Stimulated activated CD4-positive, alpha-beta T cell treated with anti-CD3 and anti-CD28 coated beads, Interleukin-12 subunit alpha, Interleukin-12 subunit beta, amount 100 ng/mL, for 48 hours (primary cell): ENCODE data around the gene RNF213.

Experiments used
- DNase-seq, 3 donors: peaks; one replicate each; pipeline ENCODE4 v3.0.0-alpha.2; 2020; ENCODE audit warnings: low read depth in 2 of 3, low spot score in 1 of 3

RNF213 gene

DNA sequence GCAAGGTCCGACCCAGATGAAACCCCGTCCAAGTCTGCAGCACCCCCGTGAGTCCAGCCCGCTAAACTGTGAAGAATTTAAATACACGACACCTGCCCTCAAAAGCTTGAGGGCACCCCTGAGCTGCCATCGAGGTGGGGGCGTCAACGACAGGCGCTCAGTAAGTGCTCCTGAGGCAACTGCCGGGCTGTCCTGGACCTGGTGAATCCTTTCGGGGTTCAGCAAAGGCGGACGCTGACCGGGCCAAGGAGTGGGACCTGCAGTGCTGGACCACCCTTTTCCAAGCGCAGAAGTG is 153.8 kb downstream of the RNF213 start:
- DNase-seq: no peak

DNA sequence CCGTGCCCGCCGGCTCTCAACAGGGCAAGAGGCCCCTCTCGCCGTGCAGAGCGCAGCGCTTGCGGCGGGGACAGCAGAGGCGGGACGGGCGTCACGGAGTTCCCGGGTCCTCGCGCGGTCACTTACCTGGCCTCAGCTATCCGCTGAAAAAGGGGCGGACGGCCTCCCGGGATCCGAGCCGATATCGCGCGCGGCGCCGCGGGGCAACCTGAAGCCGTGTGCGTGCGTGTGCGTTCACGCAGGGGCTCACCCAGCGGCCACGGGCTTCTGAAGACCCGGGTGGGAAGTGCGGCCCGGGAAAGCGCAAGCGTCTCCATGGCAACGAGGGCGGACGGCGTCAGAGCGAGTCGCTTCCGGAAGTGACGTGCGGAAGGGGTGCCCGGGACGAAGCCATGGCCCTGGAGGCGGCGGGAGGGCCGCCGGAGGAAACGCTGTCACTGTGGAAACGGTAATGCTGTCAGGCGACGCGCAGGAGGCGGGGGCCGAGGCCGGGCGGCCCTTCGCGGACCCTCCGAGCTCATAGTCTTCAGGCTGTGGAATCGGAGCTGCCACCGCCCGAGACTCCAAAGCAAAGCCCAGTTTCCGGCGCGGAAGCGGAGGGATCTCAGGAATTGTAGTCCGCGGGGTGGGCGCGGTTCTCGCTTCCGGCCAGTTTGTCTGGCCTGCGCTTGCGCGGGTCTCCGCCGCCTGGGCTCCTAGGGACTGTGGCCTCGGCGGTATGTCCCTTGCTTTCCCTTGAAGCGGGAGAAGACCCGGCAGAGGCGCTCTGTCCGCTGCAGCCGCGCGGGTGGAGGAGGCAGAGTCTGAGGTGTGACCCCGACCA is 154.4 kb downstream of the RNF213 start, which contains the start of gene ENDOV:
TSS of gene ENDOV (plus strand) at position 365 of the 823 bp plus-strand sequence. CDS start at position 393, 28 bp downstream.
- peak; percentile 77 to 91 (median 88) for DNase-seq

DNA sequence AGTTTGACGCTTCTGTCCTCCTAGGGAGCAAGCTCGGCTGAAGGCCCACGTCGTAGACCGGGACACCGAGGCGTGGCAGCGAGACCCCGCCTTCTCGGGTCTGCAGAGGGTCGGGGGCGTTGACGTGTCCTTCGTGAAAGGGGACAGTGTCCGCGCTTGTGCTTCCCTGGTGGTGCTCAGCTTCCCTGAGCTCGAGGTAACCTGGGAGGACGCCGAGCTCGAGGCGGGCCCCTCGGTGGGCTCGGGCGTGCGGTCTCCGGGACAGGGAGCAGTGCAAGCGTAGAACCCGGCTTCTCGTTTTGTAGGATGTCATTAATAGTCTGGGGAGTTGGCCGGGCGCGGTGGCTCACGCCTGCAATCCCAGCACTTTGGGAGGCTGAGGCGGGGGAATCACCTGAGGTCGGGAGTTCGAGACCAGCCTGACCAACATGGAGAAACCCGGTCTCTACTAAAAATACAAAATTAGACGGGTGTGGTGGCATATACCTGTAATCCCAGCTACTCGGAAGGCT is 155.0 kb downstream of the RNF213 start:
- DNase-seq: no peak

DNA sequence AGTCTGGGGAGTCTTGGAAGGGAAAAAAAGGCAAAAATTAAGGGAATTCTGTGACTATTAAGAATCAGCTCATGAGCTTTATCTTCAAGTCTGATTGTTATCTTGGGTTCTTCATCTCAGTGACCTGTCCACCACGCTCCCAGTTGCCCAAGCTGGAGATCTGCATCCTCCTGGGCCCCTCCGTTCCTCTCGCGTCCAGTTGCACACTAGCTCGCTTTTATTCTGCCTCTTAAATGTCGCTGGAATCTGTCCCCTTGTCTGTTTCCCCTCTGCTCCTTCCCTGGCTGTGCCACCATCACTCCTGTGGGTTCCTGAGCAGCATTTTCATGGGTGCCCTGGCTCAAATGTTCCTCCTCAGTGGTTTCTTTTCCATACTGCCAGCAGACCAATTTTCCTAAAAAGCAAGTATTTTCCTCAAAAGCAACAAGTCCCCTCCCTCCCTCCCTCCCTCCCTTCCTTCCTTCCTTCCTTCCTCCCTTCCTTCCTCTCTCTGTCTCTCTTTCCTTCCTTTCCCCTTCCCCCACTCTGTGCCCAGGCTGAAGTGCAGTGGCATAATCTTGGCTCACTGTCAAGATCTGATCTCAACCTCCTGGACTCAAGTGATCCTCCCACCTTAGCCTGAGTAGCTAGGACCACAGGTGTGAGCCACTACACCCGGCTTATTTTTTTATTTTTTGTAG is 155.7 kb downstream of the RNF213 start:
- DNase-seq: no peak

DNA sequence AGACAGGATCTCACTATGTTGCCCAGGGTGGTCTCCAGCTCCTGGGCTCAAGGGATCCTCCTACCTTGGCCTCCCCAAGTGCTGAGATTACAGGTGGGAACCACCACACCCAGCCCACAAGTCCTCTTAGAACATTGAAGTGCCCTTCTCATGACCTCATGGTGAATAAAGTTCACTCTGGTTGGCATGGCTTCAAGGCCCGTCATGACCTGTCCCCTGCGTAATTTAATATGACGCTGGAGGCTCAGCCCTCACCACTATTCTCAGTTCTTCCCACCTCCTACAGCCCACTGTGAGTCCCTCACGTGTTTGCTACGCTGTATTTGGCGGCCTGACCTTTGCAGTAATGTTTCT is 156.3 kb downstream of the RNF213 start:
- DNase-seq: no peak

DNA sequence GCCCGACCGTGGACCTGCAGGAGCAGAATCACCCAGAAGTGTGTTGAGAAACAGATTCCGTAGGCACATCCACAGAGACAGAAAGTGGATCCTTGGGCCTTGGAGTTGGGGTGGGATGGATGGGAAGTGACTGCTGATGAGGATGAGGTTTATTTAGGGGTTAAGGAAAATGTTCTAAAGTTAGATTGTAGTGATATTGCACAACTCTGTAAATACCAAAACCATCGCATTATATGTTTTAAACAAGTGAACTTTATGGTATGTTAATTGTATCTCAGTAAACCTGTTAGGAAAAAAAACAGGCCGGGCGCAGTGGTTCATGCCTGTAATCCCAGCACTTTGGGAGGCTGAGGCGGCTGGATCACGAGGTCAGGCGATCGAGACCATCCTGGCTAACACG is 157.9 kb downstream of the RNF213 start:
- DNase-seq: no peak

DNA sequence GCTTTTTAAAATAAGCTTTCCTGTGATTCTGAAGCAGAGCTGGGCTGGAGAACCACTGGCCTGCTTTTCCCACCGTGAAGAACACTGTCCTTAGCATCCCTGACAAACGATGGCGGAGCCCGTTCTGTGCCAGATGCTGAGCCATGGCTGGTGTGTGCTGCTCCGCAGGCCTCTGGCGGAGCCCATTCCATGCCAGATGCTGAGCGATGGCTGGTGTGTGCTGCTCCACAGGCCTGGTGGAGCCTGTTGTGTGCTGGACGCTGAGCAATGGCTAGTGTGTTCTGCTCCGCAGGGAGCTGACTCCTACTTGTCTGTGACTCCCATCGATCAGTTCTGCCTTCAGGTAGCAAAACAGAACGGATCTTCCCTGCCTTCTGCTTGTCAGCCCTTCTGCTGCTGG is 158.6 kb downstream of the RNF213 start:
- no peak for DNase-seq

DNA sequence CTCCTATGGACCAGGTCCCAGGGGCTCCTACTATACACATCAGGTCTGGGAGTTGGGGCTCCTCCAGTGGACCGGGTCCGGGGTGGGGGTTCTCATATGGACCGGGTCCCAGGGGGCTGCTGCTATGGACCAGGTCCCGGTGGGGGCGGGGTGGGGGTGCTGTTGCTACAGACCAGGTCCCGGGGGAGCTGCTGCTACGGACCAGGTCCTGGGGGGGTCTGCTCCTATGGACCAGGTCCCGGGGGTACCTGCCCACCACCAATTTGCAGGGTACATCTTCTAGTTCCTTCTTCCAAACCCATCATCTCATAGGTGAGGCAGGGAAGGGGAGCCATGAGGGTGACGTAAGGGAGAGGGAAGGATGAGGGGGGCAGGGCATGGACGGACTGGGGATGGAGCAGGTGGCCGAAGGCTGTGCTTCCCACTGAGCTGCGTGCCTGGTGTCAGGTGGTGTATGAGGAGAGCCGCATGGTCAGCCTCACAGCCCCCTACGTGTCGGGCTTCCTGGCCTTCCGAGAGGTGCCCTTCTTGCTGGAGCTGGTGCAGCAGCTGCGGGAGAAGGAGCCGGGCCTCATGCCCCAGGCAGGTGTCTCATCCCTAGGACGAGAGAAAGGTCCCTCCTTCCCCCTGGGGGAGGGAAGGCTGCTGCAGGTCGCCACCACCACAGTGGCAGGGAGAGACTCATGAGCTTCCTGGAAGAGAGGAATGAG is 160.9 kb downstream of the RNF213 start:
- no peak for DNase-seq

DNA sequence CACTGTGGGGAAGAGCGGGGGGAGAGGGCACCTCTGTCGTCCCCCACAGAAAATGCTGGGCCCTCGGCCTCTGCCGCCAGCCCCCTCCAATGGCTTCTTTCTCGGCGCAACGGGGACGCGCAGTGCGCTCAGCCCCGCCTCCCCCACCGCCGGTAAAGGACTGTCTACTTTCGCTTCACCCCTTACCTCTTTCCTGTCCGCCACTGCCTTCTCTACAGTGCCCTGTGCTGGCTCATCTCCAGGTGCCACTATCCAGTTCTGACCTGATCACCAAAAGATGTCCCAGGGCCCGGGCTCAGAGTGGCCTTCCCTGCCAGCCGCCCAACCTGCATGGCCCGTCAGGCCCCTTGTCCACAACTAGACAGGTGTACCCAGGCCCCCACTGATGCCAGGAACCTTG is 161.6 kb downstream of the RNF213 start:
- DNase-seq: no peak

DNA sequence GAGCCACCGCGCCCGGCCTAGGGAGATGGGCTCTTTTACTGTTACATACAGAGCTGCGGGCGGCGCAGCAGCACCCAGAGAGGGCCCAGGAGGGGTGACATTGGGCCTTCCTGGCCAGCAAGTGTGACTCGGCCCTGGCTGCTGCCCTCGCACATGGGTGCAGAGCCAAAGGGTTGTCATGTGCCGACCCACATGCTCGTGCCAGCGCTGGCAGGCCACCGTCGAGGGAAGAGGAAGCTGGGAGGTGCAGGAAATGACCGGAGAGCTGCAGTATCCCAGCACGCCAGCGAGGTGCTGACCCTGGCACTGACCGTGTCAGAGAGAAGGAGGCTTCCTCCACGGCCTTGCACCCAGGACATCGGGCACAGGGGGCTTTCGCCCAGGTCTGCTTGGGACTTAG is 162.3 kb downstream of the RNF213 start:
- DNase-seq: no peak

DNA sequence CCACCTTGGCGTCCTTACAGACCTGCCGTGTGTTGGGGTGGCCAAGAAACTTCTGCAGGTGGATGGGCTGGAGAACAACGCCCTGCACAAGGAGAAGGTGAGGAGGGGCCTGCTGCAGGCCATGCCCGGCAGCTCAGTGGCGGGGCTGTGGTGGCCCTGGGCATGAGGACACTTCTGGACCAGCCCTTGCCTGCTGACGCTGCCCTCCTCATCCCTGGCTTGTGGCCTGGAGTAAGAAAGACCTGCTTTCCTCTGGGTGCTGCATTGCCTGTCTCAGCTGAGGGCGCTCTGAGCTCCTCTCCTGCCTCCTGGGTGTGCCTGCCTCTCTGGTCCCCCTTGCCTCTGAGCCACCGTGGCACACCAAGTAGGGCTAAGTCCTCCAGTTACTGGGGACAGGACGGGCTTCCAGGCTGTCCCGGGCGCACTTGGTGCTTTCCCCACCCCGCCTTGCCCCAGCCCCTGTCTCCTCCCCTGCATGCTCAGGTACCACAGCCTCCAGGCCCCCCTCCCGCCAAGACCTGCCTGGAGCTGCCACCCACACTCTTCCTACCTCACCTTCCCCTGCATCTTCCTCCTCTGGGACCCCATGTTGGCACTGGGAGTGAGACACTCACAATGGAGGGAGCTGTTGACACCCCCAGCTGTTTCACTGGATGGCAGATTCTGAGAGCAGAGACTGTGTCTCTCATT is 163.0 kb downstream of the RNF213 start:
- DNase-seq: no peak

DNA sequence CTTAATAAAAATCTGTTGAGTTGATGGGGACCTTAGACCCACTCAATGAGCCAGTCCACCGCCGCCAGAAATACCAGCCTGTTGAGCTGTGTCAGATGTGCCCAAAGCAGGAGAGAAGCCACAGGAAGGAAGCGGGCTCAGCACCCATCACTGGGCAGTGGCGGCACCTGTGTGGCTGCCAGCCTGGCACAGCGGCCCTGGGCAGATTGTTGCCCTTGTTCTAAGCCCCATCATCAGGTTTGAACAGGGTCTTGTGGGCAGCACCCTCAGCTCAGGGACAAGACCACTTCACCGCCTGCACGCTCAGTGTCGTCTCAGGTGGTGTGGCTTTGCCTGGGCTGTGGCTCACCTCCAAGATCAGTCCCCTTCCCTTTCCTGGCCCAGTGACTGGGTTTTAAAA is 163.6 kb downstream of the RNF213 start:
- no peak for DNase-seq

DNA sequence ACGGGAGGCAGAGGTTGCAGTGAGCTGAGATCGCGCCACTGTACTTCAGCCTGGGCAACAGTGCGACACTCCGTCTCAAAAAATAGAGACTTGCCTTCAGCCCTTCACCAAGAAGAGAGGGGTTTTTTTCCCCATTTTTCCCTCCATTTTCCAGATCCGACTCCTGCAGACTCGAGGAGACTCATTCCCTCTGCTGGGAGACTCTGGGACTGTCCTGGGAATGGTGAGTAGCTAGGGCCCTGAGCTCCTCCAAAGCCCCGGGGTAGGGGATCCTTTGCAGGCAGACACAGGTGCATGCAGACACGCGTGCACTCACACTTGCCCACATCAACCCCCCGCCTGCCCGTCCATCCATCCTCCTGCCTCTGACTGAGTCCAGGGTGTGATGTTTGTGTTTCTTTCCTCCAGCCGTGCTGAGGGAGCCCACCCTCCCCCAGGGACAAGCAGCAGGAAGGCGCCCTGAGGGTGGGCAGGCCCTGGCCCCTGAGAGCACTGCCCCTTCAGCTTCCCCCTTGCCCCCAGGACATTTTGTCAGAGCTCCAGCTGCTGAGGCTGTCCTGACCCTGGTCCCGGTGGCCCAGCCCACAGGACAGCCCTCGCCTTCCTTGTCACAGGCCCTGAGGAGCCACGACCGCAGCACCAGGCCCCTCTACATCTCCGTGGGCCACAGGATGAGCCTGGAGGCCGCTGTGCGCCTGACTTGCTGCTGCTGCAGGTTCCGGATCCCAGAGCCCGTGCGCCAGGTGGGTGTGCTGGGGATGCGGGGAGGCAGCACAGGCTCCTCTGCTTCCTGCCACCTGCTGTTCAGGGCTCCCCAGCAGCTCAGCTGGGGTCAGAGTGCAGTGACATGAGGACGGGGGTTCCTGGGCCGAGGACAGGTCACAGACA is 164.5 kb downstream of the RNF213 start:
- no peak for DNase-seq

DNA sequence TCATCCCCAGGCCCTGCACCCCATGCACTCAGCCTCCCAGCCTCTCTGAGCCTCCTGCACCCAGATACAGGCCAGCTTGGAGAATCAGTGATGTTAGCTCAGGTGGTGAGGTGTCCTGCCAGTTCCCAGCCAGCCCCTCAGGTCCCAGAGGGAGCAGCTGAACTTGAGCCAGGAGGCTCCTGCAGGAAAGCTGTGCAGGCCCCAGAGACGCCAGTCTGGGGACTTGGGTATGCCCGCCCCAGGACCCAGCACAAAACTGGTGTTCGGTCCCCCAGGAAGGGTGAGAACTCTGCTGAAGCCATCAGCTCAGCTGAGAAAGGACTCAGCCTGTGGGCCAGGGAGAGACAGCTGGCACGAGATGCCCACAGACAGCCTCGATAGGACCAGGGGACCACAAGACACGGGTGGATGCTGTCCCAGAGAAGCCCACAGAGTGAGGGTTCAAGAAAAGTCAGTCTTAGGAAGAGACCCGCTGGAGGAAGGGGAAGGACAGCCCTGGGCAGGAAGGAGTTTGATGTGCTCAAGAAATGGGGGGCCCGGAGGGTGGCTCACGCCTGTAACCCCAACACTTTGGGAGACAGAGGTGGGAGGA is 165.3 kb downstream of the RNF213 start:
- no peak for DNase-seq

DNA sequence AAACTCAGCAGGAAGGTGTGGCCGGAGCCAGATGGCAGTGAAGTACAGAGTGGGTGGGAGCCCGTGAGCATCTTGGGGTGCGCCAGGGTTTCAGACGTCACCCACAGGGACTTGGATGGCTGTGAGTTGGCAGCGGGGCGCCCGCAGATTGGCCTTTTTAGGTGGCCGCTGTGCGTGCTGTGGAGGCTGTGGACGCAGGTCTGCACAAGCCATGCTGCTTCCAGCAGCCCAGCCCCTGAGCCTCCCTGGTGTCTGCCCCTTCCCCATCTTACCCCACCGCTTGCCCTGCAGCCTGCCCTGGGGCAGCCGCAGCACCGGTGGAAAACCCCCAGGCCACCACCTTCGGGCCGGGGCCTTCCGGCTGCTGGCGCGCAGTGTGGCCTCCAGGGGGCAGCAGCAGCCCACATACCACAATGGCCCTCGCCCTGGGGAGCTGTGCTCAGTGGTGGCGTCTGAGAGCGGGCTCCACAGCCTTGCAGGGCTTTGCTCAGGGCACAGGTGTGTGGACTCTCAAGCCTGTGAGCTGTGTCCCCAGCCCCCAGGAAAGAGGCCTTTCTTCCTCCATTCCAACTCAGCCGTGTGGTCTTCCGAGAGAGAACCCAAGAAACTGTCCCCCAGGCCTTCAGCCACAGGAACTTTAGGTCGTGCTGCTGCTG is 166.1 kb downstream of the RNF213 start:
- peak; percentile 76 to 83 (median 76) for DNase-seq

DNA sequence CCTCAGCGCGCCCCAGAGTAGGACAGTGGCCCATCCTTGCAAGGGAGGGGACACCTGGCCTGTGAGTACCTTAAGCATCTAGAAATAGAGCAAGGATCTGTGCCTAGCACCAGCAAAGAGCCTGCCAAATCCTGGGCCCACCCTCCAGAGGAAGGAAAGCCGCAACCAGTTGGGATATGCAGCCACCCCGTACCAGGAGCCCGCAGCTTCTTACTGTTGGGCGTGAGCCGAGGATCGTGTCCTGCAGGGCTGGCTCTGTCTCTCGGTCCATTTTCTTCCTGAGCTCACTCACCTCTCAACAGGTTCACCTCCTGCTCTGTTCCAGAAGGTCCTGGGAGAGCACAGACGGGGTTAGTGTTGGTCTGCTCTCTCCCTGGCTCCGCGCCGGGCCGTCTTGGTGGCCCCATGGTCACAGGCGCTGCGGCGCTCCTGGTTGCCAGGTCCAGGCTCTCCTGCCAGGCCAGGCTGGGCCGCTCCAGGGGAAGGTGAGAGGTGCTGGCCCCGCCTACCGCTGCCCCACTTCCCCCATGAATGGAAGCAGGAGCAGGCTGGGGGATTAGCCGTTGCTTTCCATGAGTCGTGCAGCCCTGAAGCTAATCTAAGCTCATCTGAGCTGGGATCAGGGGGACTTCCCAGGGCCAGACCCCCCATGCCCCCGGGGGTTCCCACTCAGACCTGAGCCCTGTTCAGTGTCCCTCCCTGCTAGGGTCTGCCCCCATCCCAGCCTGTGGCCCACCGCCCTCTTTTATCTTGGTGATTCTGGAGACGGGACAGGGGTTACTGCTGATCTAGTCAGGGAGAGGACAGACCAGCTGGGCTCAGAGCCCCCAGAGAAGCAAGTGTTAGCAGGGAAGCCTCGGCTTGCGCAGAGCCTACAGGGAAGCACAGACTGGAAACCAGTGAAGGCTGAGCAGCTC is 167.0 kb downstream of the RNF213 start:
- no peak for DNase-seq

DNA sequence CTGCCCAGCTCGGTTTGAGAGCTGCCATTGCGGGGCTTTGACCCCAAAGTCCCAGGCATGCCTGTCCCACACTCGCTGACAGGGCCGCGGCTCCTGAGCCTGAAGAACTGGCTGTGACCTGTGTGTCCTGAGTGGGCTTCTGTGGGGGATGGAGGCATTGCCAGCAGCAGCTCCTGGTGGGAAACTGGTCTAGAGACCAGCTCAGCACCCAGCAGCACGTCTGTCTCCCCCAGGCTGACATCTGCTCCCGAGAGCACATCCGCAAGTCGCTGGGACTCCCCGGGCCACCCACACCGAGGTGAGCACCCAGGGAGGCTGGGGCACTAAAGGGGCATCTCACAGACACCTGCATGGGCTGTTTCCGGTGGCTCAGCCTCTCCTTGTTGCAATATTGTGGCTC is 167.7 kb downstream of the RNF213 start:
- DNase-seq: no peak

DNA sequence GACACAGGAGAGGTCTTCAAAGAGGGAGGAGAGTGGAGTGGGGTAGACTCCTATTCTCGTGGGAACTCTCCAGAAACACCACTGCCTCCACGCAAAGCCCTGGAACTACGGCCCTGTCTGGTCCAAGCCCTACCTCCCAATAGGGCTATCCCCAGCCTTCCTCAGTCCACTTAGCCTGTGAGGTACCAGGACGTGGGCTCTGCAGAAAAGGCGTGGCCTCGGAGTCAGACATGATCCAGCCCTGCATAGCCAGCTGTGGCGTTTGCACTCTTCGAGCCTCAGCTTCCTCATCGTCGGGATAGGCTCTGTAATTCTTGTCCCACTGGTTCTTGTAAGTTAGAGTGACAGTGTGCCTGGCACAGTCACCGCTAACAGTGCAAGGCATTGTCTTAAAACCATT is 168.1 kb downstream of the RNF213 start:
- no peak for DNase-seq
